Motor neuron (in vitro differentiated cells): ENCODE data around the gene LARGE1. TPM values are rescaled to one million over a fixed set of nuclear protein-coding genes. Genes with fewer than 3 reads are reported as not detected.

Experiments
- ATAC-seq, 8 experiments: fragments of 200-7000 bp; cut with Tn5 transposase; replicated peaks in 6 of 8; 2 replicates each; pipeline ENCODE4 v1.8.0; 2021; ENCODE audit warnings: mild to moderate bottlenecking in 8 of 8, moderate library complexity in 8 of 8
- H3K27ac ChIP-seq, 2 donors: fragments of 250-450 bp; sonication (Bioruptor Pico); 2 replicates each; pipeline ENCODE4 v1.9.0; 2021; ENCODE audit warnings: antibody characterized with exemption in 2 of 2, mild to moderate bottlenecking in 2 of 2, moderate library complexity in 1 of 2
- H3K4me1 ChIP-seq, 2 donors: fragments of 250-450 bp; sonication (Bioruptor Pico); replicated peaks in 1 of 2; 2 replicates each; pipeline ENCODE4 v1.6.1; 2021; ENCODE audit warnings: antibody characterized with exemption in 2 of 2, mild to moderate bottlenecking in 2 of 2, moderate library complexity in 1 of 2
- H3K4me3 ChIP-seq, 5 donors: fragments of 250-450 bp; sonication (Bioruptor Pico); 2 replicates each; pipeline ENCODE4 v1.9.0; 2021; ENCODE audit warnings: antibody characterized with exemption in 5 of 5, mild to moderate bottlenecking in 5 of 5, moderate library complexity in 4 of 5
- WGBS, 10 experiments: fragments of 450-650 bp; shearing (Covaris generic); methylation state at CpG; one replicate each; pipeline ENCODE4 v1.0.0; 2022; 5-methylcytosine and 5-hydroxymethylcytosine counted together
- in situ Hi-C, 9 experiments: fragments of 400-800 bp; cut with MboI; loops; one replicate each; pipeline ENCODE4 v1.15.0; 2021; ENCODE audit warnings: low sequenced_read_pairs in 9 of 9, low pct_unique_long_range_greater_than_20kb in 2 of 9; ENCODE audit not compliant: unreplicated experiment in 9 of 9
- total RNA-seq, 8 experiments: library from RNA; unstranded; fragments of 300-600 nt; gene quantifications; 2 replicates each; pipeline versions ENCODE4 v1.2.3 to v1.2.4, GENCODE V29; 2022

Gene LARGE1
- total RNA-seq, 8 experiments from 2014 or later, result 1.7 to 36.1 (median 20.6) TPM

GRCh38 chr22:33650244-33650643, 270.0 kb downstream of the LARGE1 start:
- peaks cover 10 to 15% of the 10 kb centered on the region in 2 donors for H3K4me1 ChIP-seq
- in situ Hi-C loops, result no loop called here
- 20 to 93% (median 64%) methylated on average over 1 to 16 of the region's 22 CpGs; no CpG with 5 or more reads in 5 of the 10 experiments for WGBS, 10 experiments
- H3K27ac ChIP-seq, result no peak overlapping the region
- peak in 2 of 8 experiments; percentile 42 to 77 for ATAC-seq
- H3K4me3 ChIP-seq, result no peak overlapping the region

- WGBS, 10 experiments, result 19 to 100% (median 88%) methylated on average over 1 to 3 of the region's 3 CpGs; no CpG with 5 or more reads in 2 of the 10 experiments
- in situ Hi-C loops, result no loop called here
- Histone ChIP-seq H3K4me1 (peaks cover 4 to 10% of the 10 kb centered on the region in 2 donors), H3K4me3 (no peak overlapping the region), H3K27ac (no peak overlapping the region)
- ATAC-seq, result no peak
Measured at GRCh38 chr22:33648478-33648877, 271.8 kb downstream of the LARGE1 start.

GRCh38 chr22:33640900-33641299, 279.4 kb downstream of the LARGE1 start:
- Histone ChIP-seq H3K4me1 (no peaks in the 10 kb centered on the region), H3K27ac (no peak overlapping the region), H3K4me3 (no peak overlapping the region)
- ATAC-seq, result no peak
- in situ Hi-C loops, result no loop called here
- WGBS, 10 experiments, result 70 to 100% (median 100%) methylated on average over 1 to 3 of the region's 7 CpGs; no CpG with 5 or more reads in 6 of the 10 experiments

- WGBS, 10 experiments, result 33 to 100% (median 91%) methylated on average over 2 to 7 of the region's 10 CpGs; no CpG with 5 or more reads in 1 of the 10 experiments
- in situ Hi-C loops, result no loop called here
Measured at GRCh38 chr22:33639588-33640254, 280.6 kb downstream of the LARGE1 start.

GRCh38 chr22:33635766-33636165, 284.5 kb downstream of the LARGE1 start:
- 0 to 100% (median 40%) methylated on average over 1 to 2 of the region's 2 CpGs; no CpG with 5 or more reads in 5 of the 10 experiments for WGBS, 10 experiments
- no peak overlapping the region for H3K4me3 ChIP-seq
- H3K27ac ChIP-seq, result no peak overlapping the region
- H3K4me1 ChIP-seq, result peaks cover 4 to 6% of the 10 kb centered on the region in 2 donors
- no peak for ATAC-seq
- in situ Hi-C loops, result no loop called here

More at GRCh38 chr22:33639588-33640254, 280.6 kb downstream of the LARGE1 start:
- no peak for ATAC-seq
- no peak overlapping the region for H3K27ac ChIP-seq
- H3K4me1 ChIP-seq, result no peaks in the 10 kb centered on the region
- no peak overlapping the region for H3K4me3 ChIP-seq

- 76 to 100% (median 93%) methylated on average over 2 to 8 of the region's 9 CpGs; no CpG with 5 or more reads in 1 of the 10 experiments for WGBS, 10 experiments
- no peak overlapping the region for H3K27ac ChIP-seq
- no peak overlapping the region for H3K4me3 ChIP-seq
- peak in 2 of 8 experiments; percentile 60 to 80 for ATAC-seq
- peaks cover 4 to 6% of the 10 kb centered on the region in 2 donors for H3K4me1 ChIP-seq
- in situ Hi-C loops, result no loop called here
Measured at GRCh38 chr22:33631777-33632176, 288.5 kb downstream of the LARGE1 start.

GRCh38 chr22:33625959-33626358, 294.3 kb downstream of the LARGE1 start:
- in situ Hi-C loops, result no loop called here
- Histone ChIP-seq H3K27ac (no peak overlapping the region), H3K4me3 (no peak overlapping the region), H3K4me1 (peaks cover 9 to 10% of the 10 kb centered on the region in 2 donors)
- WGBS, 10 experiments, result 60 to 100% (median 88%) methylated on average over 1 to 8 of the region's 8 CpGs; no CpG with 5 or more reads in 2 of the 10 experiments
- ATAC-seq, result peak in 2 of 8 experiments; percentile 15 to 43

GRCh38 chr22:33620085-33620484, 300.2 kb downstream of the LARGE1 start:
- 20 to 100% (median 67%) methylated on average over 1 to 4 of the region's 4 CpGs for WGBS, 10 experiments
- in situ Hi-C loops, result no loop called here
- H3K4me3 ChIP-seq, result no peak overlapping the region

GRCh38 chr22:33606504-33606903, 313.8 kb downstream of the LARGE1 start:
- H3K27ac ChIP-seq, result no peak overlapping the region
- H3K4me3 ChIP-seq, result no peak overlapping the region
- WGBS, 10 experiments, result 40 to 100% (median 89%) methylated on average over 1 to 7 of the region's 7 CpGs; no CpG with 5 or more reads in 3 of the 10 experiments
- ATAC-seq, result peak in 5 of 8 experiments; percentile 64 to 96 (median 69)
- in situ Hi-C loops, result no loop called here
- peaks cover 10 to 12% of the 10 kb centered on the region in 2 donors for H3K4me1 ChIP-seq

More at GRCh38 chr22:33620085-33620484, 300.2 kb downstream of the LARGE1 start:
- ATAC-seq, result no peak
- H3K4me1 ChIP-seq, result no peaks in the 10 kb centered on the region
- H3K27ac ChIP-seq, result no peak overlapping the region

- in situ Hi-C loops, result no loop called here
- ATAC-seq, result peak in 5 of 8 experiments; percentile 53 to 69 (median 62)
- WGBS, 10 experiments, result 10 to 60% (median 34%) methylated on average over 1 to 9 of the region's 11 CpGs
- H3K4me3 ChIP-seq, result no peak overlapping the region
- H3K27ac ChIP-seq, result peak overlapping the region in 1 of 2 donors; percentile 4
- peaks cover 10 to 12% of the 10 kb centered on the region in 2 donors for H3K4me1 ChIP-seq
Measured at GRCh38 chr22:33605666-33606065, 314.6 kb downstream of the LARGE1 start.

- ATAC-seq, result no peak
- in situ Hi-C loops, result no loop called here
- Histone ChIP-seq H3K27ac (no peak overlapping the region), H3K4me3 (no peak overlapping the region), H3K4me1 (peaks cover 10 to 12% of the 10 kb centered on the region in 2 donors)
- 6 to 100% (median 71%) methylated on average over 1 to 6 of the region's 6 CpGs for WGBS, 10 experiments
Measured at GRCh38 chr22:33605221-33605620, 315.1 kb downstream of the LARGE1 start.

GRCh38 chr22:33601062-33601461, 319.2 kb downstream of the LARGE1 start:
- ATAC-seq, result no peak
- H3K4me3 ChIP-seq, result no peak overlapping the region
- peaks cover 13 to 16% of the 10 kb centered on the region in 2 donors for H3K4me1 ChIP-seq
- in situ Hi-C loops, result no loop called here
- no peak overlapping the region for H3K27ac ChIP-seq
- 73 to 100% (median 92%) methylated on average over 1 to 2 of the region's 2 CpGs; no CpG with 5 or more reads in 4 of the 10 experiments for WGBS, 10 experiments

- Histone ChIP-seq H3K4me3 (no peak overlapping the region), H3K27ac (no peak overlapping the region), H3K4me1 (peaks cover 9 to 16% of the 10 kb centered on the region in 2 donors)
- 90 to 100% (median 95%) methylated on average over 1 to 12 of the region's 12 CpGs; no CpG with 5 or more reads in 1 of the 10 experiments for WGBS, 10 experiments
- ATAC-seq, result no peak
- in situ Hi-C loops, result no loop called here
Measured at GRCh38 chr22:33600595-33600994, 319.7 kb downstream of the LARGE1 start.
